ENCODE data around the gene SEC61B.
A peak's percentile ranks its signal among the peaks of the same experiment; 100 is the strongest.

The SEC61B gene

DNA sequence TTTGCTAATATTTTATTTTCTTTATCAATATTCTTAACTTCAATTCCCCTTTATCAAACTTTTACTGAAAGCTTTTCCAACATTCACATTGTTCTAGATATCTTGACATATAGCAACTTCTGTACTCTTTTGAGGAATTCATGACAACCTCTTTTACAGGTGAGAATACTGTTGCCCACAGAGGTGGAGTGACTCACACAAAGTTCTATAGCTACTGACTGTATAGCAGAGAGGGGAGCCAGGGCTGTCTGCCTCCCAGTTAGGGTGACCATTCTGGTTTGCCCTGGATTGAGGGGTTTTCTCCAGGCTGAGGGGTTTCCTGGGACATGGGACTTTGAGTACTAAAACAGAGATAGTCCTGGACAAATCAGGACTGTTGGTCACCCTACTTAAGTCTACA lies 16.2 kb downstream of the SEC61B start:
- no peak for DNase-seq

DNA sequence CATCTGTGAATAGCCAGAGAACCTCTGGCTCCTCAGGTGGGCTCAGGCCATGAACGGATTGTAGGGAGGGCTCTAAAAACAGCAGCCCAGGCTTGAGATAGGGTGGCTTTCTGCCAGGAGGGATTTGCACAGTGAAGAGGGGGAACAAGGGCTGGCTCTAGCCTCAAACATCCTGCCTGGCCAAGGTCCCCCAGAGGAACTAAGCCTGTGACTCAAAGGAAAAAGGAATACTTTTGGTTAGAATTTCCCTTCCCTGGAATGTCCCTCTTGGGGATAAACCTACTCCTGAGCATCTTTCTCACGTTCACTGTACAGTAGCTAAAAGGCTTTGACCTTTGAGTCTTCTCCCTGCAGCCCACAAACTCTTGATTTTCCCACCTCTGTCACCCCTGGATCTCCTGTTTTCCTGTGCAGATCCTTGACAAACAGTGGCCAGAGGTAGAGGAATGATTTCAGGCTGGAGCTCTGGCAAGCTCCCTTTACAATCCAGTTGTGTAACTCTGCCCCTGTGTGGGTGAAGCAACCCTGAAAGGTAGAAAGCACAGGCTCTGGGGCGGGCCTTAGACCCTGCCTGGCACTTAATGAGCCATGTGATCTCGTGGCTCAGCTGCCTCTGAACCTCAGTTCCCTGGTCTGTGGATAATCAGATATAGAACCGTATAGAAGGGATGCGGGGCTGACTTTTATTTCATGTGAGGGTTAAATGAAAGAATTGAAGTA lies 17.4 kb downstream of the SEC61B start:
- DNase-seq: no peak

- no peak for DNase-seq
These were observed 19.0 kb downstream of the SEC61B start for GRCh38 chr9:99241106-99241505.

DNA sequence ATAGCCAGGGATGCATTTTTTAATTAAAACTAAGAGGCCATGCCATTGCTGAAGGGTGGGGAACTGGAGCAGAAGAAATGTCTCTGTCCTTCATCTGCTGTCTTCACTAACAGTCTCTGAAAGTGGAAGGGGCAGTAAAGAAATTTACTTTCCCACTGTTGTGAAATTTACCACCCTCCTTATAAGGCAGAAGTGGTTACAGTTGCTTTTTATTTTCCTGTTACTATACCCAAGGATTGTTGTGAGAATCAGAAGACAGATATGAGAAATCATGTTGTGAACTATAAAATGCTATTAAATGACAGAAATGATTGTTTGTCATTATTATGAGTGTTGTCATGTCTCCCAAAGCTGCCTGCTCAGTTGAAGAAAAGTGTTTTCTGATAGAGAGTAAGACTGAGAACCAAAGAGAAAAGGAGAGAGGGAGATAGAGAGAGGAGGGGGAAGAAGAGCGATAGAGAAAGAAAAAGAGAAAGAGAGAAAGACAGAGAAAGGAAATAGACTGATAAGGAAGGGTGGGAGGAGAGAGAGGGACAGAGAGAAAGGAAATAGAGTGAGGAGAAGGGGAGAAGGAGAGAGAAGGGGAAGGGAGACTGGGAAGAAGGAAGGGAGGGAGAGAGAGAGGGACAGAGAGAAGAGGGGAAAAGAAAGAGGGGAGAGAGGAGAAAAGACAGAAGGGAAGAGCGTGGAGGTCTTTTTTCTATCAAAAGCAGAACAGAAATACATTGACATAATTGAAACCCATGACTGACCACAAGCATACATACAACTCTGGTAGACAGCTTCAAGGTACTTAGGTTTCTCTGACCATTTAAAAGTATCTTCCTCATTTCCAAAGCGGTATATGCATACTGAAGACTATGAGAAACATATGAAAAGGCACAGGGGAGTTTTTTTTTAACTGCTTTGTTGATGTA lies 22.5 kb downstream of the SEC61B start:
- DNase-seq: no peak

GRCh38 chr9:99249619-99250018 lies 27.5 kb downstream of the SEC61B start:
- no peak for DNase-seq

GRCh38 chr9:99251157-99251556 lies 29.1 kb downstream of the SEC61B start:
- no peak for DNase-seq

GRCh38 chr9:99253134-99253533 lies 31.1 kb downstream of the SEC61B start:
- DNase-seq: no peak

DNA sequence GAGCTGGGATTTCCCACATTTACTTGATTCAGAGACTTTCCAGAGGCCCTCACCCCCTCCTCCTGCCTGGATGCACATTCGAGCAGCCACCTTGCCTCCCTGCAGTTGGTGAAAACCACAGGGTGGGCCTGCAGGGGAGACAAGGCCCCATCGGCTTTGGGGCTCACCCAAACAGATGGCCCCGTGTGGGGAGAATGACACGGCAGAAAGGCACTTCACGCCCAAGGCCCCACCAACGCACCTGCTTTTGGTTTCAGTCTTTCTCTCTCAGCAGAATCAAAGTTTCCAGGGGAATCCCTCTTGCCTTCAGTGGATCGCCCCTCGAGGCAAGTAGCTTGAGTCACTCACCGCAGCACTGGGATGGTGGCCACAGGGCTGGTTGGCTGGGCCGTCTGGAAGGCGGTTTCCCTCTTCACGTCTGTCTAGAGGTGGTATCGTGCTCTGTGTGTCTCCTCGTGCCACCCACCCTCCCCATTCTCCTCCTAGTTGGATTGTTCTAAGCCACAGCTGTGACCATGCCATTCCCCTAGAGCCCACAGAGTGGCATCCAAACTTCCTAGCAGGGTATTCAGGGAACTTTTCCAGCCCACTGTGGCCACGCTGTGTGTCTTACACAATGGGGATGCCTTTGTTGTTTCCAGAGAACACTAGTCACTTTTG lies 31.8 kb downstream of the SEC61B start:
- no peak for DNase-seq

DNA sequence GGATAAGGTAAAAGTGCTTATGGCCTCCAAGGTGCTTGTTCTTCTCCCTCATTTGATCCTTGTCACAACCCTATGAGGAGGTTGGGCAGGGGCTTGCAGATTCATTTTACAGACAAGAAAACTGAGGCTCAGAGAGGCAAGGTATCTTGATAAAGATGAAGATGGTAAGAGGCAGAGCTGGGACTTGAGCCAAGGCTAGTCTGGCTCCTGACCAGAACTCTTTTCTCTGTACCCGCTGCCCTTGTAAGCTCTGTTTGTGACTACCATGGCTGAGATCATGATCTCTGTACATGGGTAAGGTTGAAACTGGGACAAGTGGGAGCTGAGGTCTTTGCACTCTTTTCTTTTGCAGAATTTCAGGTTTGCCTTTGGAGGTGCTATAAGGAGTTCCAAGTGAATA lies 33.6 kb downstream of the SEC61B start:
- DNase-seq: no peak

DNA sequence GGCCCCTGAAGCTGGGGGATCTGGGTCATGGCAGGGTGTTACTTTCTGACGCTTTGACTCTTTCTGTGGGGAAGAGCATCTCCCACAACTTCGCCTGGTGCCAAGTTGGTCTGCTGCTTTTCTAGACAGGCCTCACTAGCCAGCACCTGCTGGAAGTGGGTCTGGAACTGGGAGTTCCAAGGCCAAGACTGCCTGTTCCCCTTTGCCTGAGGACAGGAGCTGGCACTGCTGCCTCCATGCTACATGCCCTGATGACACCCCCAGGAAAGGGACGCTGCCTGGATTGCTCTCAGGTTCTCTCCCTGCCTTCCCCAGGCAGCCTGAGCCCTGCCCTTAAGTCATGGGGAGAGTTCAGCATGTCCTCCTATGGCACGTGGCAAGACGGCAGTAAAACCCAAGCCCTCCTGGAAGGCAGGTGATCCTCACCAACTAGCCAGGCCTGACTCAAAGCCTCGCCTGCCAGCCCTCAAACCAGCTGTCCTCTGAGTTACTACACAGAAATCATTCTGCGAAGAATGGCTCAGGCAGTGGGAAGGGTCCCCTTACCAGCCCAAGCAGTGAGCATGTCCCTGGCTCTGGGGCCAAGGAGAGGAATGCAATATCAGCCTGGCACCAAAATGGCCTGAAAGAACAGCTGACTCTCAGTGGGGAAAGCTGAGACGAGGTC lies 35.8 kb downstream of the SEC61B start:
- DNase-seq: no peak

- DNase-seq: peak; percentile 19
These were observed 37.3 kb downstream of the SEC61B start for GRCh38 chr9:99259231-99259918.

- DNase-seq: no peak
These were observed 39.8 kb downstream of the SEC61B start for GRCh38 chr9:99261923-99262322.

DNA sequence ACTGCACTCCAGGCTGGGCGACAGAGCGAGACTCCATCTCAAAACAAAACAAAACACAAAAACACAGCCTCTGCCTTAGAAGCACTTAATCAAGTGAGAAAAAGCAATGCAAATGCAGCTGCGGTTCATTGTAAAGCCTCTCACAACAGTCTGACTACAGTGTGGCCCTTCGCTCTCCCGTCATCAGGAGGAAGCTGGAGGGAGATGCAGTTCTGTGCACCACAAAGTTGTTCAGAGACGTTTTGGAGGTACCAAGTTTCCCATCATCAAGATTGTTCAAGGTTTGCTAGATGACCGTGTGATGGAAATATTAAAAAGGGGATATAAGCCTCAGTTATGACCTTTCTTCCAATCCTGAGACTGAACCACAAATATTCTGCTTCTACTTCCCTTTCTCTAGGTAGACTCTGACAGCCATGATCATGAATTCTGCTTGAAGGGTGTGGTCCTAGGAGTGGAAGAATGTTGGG lies 40.9 kb downstream of the SEC61B start:
- no peak for DNase-seq

DNA sequence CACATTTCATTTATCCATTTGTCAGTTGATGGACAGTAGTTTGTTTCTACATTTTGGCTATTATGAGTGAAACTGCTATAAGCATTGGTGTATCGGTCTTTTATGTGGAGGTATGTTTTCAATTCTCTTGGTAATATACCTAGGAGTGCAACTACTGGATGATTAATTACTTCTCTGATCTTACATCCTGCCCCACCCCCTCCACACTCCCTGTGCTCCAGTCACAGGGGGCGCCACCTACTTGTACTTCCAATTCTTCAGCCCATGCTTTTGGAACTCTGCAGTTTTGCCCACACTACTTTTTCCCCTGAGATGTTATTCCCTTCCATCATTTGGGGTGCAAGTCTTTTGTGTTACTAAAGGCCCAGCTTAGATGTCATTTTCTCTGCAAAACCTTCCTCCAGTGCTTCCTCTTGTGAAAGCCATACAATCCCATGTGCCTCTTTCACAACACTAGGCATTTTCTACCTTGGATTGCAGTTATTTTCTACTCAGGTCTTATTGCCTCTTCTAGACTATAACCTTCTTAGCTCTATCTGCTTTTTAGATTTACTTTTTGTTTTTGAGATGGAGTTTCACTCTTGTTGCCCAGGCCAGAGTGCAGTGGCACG lies 42.1 kb downstream of the SEC61B start:
- peak; percentile 20 for DNase-seq

GRCh38 chr9:99265691-99266090 lies 43.6 kb downstream of the SEC61B start:
- DNase-seq: peak; percentile 59

DNA sequence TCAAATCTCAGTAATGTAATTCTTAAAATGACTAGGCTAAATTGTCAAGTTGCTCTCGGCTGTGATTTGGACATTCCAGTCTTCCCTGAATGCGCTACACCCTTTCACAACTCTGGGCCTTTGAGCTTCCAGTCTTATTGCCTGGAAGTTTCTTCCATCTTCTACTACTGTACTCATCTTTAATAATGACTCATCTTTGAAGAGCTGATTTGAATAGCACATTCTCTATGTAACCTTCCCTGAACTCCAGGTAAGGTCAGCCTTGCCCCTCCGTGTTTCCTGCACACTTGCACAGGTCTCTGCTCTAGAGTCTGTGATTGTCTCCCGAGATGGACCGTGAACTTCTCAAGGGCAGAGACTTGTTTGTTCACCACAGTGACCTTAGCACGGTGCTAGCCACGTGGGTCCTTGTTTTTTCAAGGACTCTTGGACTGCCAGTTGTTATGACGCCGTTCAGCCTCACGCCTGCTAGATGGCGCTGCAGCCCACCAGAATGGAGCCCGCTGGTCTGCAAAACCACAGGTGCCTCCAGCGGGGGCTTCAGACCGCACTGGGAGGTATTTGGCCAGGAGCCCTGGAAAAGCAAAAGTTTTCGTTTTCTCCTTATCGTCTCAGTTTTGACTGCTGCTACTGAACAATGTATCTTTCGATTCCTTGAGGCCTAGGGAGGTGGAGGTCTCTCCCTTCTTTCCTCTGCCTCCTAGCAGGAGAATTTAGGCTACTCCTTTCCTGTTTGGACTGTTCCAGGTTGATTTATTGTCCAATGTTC lies 44.4 kb downstream of the SEC61B start:
- peak; percentile 77 for DNase-seq

DNA sequence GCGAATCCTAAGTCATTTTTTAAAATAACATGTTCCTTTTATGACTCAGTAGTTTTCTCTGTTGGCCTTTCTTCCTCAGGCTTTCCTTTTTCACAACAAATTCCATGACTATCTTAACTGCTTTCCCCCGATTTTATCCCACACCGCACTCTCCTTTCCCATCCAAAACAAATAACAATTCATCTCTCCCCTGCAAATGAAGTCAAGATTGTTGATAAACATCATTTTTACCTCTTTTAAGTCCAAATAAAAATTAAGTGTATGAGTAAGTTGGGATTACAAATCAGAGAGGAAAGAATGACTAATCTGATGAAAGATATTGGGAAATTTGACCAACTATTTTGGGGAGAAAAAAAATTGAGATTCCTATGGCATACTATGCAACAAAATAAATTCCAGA lies 47.3 kb downstream of the SEC61B start:
- DNase-seq: no peak

DNA sequence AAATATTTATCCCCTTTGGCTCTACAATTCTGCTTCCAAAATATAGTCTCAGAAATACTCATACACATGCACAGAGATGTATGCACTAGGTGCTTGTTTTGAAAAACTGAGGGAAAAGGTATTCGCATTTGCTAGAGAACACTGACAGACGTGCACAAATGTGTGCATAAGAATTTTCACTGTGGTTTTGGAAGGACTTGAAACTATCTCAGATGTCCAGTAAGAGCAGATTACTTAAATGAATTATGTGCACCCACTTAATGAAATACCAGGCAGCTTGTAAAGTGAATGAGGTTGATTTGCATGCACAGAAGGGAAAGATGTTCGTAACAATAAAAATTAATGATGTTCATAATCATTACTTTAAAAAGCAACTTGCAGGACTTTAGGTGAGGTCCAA lies 48.4 kb downstream of the SEC61B start:
- no peak for DNase-seq

DNA sequence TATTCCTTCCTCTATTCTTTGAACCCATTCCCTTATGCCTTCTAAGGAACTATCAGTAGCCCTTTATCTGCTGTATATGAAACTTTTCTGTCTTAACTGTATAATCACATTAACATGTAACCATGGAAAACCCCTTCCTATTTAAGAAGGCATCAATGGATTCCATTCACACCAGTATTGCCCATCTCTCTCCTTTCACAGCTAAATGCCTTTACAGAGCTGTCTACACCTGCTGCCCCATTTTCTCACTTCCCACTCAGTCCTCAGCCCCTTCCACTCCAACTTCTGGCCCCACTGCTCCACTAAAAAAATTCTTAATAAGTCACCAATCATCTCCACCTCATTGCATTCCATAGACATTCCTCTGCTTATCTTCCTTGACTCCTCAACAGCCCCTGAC lies 50.8 kb downstream of the SEC61B start:
- DNase-seq: no peak

DNA sequence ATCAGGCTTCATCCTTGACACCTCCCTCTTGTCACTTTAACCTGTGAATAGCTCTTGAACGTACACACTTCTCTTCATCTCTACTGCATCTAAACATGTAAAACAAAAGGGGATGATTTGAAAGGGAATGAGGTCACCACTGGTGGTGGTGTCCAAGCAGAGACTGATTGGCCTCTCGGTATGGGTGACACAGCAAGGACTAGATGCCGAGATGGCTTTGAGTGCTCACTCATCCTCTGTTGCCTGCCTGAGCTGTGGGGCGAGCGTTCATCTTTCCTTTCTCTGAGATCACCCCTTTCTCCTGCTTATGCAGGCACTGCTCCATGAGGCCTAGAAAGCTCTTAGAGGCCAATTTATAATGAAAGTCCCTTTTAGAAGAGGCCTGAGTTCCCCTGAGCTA lies 51.9 kb downstream of the SEC61B start:
- no peak for DNase-seq

- no peak for DNase-seq
These were observed 52.4 kb downstream of the SEC61B start for GRCh38 chr9:99274495-99274894.
